ENCODE data around the gene HRG.
"Not testable (repeated sequence)": the region's sequence is repeated elsewhere in the genome, so short reads cannot be mapped to it uniquely, and the experiment has no call there.

Gene HRG

DNA sequence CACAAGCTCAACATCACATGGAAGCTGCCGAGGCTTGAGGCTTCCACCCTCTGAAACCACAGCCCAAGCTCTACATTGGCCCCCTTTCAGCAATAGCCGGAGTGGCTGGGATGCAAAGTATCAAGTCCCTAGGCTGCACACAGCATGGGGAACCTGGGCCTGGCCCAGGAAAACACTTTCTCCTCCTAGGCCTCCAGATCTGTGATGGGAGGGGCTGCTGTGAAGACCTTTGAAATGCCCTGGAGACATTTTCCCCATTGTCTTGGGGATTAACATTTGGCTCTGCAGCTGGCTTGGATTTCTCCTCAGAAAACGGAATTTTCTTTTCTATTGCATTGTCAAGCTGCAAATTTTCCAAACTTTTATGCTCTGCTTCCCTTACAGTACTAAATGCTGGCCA lies 18.2 kb downstream of the HRG start:
- no peak for DNase-seq

DNA sequence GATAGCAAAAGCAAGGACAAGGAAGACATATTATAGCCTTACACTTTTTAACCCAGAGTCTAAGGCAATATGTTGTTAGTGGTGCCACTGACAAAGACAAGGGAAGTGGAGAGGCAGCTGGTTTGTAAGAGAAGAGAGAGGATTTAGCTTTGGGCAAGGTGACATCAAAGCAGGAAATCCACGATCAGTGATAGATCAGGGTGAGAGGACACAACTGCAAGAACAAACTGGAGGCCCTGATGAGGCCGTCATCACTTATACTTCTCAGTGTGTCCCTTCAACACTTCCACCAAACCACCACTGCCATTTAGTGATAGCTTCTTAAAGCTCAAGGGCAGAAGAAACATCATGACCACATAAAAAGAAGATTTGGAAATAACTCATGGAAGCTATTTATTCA lies 20.7 kb downstream of the HRG start:
- DNase-seq, result not testable (repeated sequence)

DNA sequence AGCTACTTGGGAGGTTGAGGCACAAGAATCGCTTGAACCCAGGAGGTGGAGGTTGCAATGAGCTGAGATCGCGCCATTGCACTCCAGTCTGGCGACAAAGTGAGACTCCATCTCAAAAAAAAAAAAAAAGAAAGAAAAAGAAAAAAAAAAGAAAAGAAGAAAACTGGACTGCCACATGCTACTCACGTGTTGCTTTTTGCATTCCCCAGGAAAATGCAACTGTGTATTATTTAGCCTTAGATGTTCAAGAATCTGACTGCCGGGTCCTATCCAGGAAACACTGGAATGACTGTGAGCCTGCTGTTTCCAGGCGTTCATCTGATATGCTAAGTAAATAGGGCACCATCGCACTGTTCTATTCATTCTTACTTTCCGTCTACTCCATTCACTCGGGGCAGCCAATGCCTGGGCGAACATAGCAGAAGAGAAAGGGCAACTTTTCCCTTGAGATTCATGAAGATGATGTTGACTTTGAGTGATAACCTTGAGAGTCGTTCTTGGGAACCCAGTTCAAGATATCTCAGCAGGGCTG lies 21.4 kb downstream of the HRG start:
- DNase-seq, result no peak

DNA sequence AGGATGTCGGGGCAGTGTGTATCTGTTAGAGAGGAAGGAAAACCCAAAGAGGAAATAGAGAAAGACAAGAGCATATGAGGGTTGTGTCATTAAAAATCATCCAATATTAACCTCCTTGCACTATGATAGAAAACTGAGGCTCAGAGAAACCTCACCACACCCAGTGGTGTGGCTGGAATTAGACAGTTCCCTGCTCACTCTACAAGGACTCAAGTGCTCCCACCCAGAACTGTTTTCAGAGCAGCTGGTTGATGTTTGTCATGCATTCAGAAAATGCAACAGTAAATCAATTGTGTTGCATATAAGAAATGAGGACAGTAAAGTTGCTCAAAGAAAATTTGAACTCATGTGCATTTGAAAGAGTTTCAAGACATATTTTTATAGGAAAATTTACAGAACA lies 24.5 kb downstream of the HRG start:
- not testable (repeated sequence) for DNase-seq

DNA sequence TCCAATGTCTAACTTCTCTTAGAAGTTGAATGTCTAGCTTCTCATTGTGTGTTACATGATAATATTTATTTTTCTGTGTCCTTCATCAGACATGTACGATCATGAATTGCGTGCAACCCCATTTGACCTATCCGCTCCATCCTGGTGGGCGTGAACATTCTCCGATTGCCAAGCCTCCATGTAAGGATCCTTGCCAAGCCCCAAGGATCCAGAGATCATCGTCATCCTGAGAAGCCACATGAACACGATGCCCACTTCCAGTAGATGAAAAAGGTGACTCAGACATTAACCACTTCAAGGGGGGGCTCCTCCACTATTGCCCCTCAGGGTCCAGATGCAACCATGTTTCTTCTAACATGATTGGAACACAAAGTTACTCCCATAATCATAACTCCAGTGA lies 25.9 kb downstream of the HRG start:
- DNase-seq, result no peak

DNA sequence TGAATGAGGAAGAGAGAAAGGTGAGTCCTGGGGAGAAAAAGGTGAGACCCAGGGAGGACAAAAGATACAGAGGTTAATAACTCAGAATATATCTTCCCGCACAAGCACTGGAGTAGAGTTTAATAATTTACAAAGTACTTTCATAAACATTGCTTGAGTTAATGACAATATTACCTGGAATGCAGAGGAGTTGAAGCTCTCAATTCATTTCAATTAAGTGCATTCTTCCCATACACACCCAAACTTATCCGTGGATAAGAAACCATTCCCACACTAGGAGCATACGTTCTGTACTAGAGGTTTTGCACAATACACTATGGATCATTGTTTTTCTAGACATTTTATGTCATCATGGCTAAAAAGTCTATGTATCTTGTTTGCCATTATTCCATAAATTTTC lies 28.0 kb downstream of the HRG start:
- no peak for DNase-seq

DNA sequence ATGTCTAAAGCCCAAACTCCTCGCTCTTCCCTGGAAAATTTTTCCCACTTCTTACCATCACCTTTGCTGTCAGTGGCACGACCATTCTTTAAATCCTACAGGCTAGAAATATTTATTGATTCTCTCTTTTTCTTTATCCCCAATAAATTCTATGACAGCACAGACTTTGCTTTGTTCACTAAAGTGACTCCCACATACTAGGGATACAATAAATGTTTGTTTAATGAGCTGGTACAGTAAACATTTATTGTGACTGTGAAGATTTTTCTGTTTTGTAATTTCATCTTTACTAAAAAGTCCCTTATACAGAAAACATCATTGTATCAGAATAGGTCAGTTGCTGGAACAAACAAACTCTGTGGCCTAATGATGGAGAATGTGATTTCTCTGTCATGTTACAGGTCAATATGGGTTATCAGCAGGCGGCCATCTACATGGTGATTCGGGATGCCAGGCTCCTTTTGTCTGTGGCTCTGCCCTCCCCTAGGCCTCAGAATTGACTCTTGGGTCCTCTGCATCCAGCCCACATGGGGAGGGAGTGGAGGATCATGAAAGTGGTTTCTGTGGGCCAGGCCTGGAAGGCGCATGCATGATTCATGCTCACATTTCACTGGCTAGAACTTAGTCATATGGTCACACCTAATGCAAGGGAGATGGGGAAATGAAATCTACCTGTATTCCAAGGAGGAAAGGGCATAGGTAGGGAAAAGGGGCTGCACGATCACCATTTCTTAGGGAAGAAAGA lies 28.6 kb downstream of the HRG start:
- no peak for DNase-seq

DNA sequence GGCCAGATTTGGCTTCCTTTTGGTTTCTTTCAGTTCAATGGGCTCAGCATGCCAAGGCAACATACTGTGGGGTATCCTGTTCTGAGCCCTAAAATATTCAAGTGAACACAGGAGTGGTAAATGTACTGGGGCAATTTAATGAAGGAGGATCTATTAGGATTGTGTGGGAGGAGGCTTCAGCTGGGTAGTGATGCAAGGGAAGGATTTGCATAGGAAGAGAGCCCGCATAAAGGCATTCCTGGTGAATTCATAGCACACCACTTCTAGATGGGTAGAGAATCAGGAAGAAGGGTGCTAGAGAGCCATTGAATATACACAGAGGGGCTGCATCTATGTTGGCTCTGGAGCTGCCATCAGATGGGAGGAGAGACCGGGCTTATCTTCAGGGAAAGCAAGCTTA lies 30.7 kb downstream of the HRG start:
- DNase-seq, result no peak

DNA sequence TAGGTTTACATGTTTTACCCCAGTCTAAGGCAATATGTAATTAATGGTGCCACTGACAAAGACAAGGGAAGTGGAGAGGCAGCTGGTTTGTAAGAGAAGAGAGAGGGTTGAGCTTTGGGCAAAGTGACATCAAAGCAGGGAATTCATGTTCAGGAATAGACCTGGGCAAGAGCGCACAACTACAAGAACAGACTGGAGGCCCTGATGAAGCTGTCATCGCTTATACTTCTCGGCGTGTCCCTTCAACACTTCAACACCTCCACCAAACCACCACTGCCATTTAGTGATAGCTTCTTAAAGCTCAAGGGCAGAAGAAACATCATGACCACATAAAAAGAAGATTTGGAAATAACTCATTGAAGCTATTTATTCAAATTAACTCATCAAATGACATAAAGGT lies 31.7 kb downstream of the HRG start:
- no peak for DNase-seq

DNA sequence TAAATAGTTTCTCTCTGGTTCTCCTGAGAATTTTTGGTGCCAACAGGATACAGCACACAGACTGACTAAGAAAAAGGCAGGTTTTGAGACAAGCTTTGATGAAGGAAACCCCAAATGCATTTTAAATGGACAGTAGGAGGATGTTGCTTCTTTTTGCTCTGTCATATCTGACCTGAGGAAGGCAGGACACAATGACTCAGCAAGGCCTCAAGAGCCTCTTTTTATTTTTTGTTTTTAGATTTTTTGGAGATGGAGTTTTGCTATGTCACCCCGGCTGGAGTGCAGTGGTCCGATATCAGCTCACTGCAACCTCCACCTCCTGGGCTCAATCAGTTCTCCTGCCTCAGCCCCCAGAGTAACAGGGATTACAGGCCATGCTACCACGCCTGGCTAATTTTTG lies 34.5 kb downstream of the HRG start:
- no peak for DNase-seq

DNA sequence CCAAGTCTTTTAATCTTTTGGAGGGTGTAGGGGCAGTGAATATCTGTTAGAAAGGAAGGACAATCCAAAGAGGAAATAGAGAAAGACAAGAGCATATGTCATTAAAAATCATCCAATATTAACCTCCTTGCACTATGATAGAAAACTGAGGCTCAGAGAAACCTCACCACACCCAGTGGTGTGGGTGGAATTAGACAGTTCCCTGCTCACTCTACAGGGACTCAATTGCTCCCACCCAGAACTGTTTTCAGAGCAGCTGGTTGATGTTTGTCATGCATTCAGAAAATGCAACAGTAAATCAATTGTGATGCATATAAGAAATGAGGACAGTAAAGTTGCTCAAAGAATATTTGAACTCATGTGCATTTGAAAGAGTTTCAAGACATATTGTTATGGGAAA lies 36.6 kb downstream of the HRG start:
- not testable (repeated sequence) for DNase-seq

DNA sequence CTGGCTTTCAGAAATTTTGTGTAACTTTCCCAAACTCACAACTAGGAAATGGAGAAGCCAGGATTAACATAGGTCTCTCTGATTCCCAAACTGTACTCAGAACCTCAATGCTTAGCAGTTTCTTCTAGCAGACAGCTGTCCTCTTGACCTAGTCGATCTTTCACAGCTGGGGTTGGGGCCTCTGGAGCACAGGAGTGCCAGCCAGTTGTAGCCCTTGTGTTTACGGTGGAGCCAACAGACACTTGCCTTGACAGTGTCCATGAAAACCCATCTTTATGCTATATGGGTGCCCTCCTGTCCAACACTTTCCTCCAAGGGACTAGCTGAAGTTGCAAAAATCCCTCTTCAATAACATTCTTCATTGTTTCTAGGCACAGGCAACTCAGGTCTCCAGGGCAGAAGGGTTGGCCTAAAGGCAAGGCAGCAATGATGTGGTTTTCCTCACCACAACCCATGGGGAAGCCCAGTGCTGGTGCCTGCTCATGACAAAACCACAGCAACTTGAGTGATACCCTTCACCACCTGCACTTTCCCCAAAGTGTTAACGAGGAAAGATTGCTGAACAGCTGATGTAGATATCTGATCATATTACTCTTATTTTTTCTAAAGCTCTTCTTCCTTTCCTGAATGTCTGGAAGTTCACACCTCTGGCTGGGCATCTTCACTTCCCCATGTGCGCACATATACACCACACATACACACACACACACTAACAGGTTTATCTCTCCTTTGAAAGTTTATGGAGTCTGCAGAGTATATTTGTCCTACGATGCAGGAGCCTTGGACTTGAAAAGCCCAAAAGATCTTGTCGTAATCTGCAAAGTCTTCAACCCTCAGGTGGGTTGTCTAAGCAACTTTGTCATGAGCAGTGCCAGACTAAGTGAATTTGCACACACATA lies 40.3 kb downstream of the HRG start:
- DNase-seq, result no peak

DNA sequence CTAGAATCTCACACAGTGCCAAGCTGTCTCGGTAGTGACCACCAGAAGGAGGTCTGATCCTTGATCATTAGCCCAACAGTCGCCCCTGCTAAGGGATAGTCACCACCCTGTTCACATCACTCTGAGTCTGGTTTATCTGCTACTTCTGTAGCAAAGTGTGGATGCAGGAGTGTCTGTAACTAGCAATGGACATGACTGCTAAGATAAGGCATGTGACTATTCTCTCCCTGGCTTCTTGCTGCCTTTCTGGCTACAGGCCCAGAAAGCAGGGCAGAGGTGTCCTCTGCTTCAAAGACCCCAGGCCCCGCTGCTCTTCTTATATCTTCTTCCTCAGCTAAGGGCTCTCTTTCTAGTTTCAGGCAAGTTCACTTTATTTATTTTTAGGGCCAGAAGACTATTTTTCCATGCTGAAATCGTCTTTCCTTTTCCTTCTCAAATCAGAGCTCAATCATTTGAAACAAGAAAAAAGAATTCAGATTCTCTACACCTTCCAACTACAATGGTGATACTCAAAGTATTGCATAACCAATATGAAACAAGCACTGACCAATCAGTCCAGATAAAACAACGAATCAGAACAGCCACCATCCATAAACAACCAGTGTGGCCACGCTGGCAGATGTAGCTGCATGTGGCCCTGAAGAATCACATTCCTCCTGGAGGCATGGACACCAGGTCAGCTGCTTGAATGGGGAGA lies 43.3 kb downstream of the HRG start:
- DNase-seq, result no peak

DNA sequence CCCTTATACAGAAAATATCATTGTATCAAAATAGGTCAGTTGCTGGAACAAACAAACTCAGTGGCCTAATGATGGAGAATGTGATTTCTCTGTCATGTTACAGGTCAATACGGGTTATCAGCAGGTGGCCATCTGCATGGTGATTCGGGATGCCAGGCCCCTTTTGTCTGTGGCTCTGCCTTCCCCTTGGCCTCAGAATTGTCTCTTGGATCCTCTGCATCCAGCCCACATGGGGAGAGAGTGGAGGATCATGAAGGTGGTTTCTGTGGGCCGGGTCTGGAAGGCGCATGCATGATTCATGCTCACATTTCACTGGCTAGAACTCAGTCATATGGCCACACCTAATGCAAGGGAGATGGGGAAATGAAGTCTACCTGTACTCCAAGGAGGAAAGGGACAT lies 44.9 kb downstream of the HRG start:
- not testable (repeated sequence) for DNase-seq

DNA sequence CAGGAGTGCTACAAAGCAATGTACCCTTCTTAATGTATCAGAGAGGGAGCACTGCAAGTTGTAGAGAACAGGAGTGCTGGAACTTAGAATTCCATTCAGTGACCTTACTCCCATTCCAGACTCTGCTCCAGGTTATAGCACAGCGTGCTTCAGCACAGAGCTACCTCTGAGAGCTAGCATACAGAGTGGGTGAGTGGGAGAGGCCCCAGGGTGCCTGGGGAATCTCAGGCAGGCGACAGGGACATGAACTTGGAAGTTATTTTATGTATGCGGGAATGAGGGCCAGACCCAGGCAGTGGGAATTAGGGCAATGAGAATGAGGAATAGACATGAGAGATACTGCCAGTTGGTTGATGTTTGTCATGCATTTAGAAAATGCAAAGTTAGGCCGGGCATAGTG lies 47.7 kb downstream of the HRG start:
- DNase-seq, result no peak

DNA sequence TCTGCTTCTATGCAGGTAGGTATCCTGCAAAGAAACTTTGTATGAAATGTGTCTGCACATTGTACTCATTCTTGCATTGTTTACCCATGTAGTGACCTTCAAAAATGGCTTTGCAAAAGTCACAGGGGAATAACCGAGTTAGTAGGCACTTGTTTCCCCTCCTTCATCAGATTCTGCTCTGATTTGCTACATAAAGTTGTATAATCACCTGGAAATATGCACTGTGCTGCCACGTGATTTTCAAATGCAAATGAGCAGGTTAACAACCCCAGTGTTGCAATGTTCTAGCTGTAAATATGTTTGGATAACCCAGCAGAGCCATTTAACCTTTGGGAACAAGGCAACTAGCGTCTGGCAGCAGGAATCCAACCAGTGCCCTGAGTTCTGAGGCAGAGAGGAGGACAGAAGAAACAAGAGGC lies 51.2 kb downstream of the HRG start, which contains the start of gene KNG1:
Gene KNG1 (plus strand): TSS at position 321 of the 419 bp plus-strand sequence. CDS start 184 bp downstream, outside the sequence.
- no peak for DNase-seq

DNA sequence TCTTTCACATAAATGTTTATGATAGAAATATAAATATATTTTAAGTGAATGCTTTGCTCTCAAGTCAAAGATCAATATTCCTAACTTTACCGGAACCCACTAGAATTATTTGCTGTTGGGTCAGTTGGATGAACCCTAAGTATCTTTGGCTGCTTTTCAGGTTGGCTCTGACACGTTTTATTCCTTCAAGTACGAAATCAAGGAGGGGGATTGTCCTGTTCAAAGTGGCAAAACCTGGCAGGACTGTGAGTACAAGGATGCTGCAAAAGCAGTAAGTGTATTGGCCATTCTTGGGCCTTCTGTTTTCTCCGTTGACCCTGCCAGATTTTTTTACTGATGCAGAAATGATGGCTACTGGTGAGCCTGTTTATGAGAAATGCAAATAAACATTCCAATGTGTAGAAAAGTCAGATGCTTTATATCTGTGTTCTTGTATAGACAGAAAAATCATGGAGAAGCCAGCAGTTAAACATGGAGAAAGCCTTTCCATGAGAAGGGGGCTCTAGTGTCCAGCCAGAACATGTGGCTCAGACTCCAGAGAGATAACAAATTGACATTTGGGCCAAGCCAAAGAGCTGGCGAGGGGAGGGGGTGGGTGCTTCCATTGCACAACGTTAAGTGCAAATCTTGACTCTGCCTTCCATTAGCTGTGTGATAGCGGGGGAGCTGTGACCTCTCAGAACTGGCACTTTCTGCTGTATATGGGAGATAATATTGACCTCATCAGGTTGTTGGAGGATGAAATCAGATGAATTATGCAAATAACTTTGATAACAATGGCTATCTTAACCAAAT lies 54.3 kb downstream of the HRG start:
- no peak for DNase-seq

DNA sequence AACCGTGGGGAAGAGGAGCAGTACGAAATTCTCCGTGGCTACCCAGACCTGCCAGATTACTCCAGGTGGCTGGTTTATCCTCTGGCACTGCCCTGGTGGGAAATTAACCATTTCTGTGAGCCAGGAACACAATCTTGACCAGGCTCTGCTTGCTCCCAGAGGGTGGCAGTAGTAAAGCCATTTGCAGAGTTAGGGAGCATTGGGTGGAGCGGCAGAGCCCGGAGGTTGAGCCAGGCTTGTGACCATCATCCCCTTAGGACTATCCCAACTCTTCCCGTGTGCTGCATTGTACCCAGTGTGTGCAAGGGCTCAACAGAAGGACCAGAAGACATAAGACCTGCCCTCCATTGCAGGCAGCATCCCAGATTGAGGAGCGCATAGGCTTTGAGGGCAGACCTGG lies 56.6 kb downstream of the HRG start:
- no peak for DNase-seq

DNA sequence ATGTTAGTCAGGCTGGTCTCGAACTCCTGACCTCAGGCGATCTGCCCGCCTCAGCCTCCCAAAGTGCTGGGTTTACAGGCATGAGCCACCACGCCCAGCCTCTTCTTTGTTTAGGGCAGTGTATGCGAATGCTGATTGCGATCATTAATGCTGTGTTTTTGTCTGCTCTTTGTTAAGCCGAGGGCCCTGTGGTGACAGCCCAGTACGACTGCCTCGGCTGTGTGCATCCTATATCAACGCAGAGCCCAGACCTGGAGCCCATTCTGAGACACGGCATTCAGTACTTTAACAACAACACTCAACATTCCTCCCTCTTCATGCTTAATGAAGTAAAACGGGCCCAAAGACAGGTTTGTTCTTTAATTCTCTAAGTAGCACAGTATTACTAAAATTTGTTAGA lies 59.1 kb downstream of the HRG start:
- no peak for DNase-seq

Measured in NCI-H748 treated with DMSO at 0.1 percent for 48 hours (cell line).